ENCODE measurements around the gene ACP1. TPM values are rescaled to one million over a fixed set of nuclear protein-coding genes. Genes with fewer than 3 reads are reported as not detected.

Gene ACP1
- total RNA-seq, 1 experiment from 2014 or later: 248 TPM

GRCh38 chr2:255195-255594, 9.6 kb upstream of the ACP1 start:
- no peak for DNase-seq (ENCODE audit: low spot score)

GRCh38 chr2:256094-256493, 8.7 kb upstream of the ACP1 start:
- DNase-seq (ENCODE audit: low spot score): no peak

GRCh38 chr2:257429-257828, 7.3 kb upstream of the ACP1 start:
- no peak for DNase-seq (ENCODE audit: low spot score)

- no peak for DNase-seq (ENCODE audit: low spot score)
These were observed 6.9 kb upstream of the ACP1 start for GRCh38 chr2:257842-258241.

- no peak for DNase-seq (ENCODE audit: low spot score)
These were observed 5.8 kb upstream of the ACP1 start for GRCh38 chr2:258933-259332.

- DNase-seq (ENCODE audit: low spot score): no peak
These were observed 4.9 kb upstream of the ACP1 start for GRCh38 chr2:259789-260331.

- no peak for DNase-seq (ENCODE audit: low spot score)
These were observed 4.1 kb upstream of the ACP1 start for GRCh38 chr2:260507-261161.

GRCh38 chr2:262117-262516, 2.6 kb upstream of the ACP1 start:
- DNase-seq (ENCODE audit: low spot score): no peak

GRCh38 chr2:263022-263738, 1.6 kb upstream of the ACP1 start:
- no peak for DNase-seq (ENCODE audit: low spot score)

GRCh38 chr2:263774-264492, 814 bp upstream of the ACP1 start, which contains the start of gene SH3YL1:
TSS of gene SH3YL1 (minus strand) at chr2:264032. CDS start at chr2:263984, 48 bp downstream.
- no peak for DNase-seq (ENCODE audit: low spot score)

GRCh38 chr2:268323-268722, 3.6 kb downstream of the ACP1 start:
- no peak for DNase-seq (ENCODE audit: low spot score)

GRCh38 chr2:269356-270030, 4.7 kb downstream of the ACP1 start:
- no peak for DNase-seq (ENCODE audit: low spot score)

GRCh38 chr2:270861-271260, 6.1 kb downstream of the ACP1 start:
- DNase-seq (ENCODE audit: low spot score): no peak

GRCh38 chr2:271917-272316, 7.2 kb downstream of the ACP1 start:
- DNase-seq (ENCODE audit: low spot score): no peak

GRCh38 chr2:273333-273732, 8.6 kb downstream of the ACP1 start:
- no peak for DNase-seq (ENCODE audit: low spot score)

GRCh38 chr2:274503-274902, 9.8 kb downstream of the ACP1 start:
- DNase-seq (ENCODE audit: low spot score): no peak

GRCh38 chr2:275466-275865, 10.7 kb downstream of the ACP1 start:
- DNase-seq (ENCODE audit: low spot score): no peak

- no peak for DNase-seq (ENCODE audit: low spot score)
These were observed 13.7 kb downstream of the ACP1 start for GRCh38 chr2:278312-278926.

- DNase-seq (ENCODE audit: low spot score): no peak
These were observed 14.2 kb downstream of the ACP1 start for GRCh38 chr2:278927-279320.

GRCh38 chr2:279366-279765, 14.6 kb downstream of the ACP1 start:
- no peak for DNase-seq (ENCODE audit: low spot score)

- DNase-seq (ENCODE audit: low spot score): no peak
These were observed 15.4 kb downstream of the ACP1 start for GRCh38 chr2:279956-280649.

Measured in A172 (cell line).